Parathyroid adenoma (tissue), 2 donors: ENCODE measurements around the gene PAGR1.

Experiments used
- H2AFZ ChIP-seq: fragments of 300-600 bp; sonication (generic); one replicate; pipeline ENCODE4 v1.7.0; 2017; ENCODE audit warnings: antibody characterized with exemption, mild to moderate bottlenecking
- H3K27ac ChIP-seq: fragments of 300-600 bp; sonication (generic); one replicate; pipeline ENCODE4 v1.7.0; 2017
- H3K27me3 ChIP-seq: fragments of 300-600 bp; sonication (generic); one replicate; pipeline ENCODE4 v1.7.0; 2017; ENCODE audit warnings: low read length; ENCODE audit not compliant: control insufficient read depth, insufficient read depth
- H3K36me3 ChIP-seq: fragments of 300-600 bp; sonication (generic); one replicate; pipeline ENCODE4 v1.7.0; 2017; ENCODE audit warnings: low read length; ENCODE audit not compliant: control insufficient read depth, insufficient read depth
- H3K4me1 ChIP-seq: fragments of 300-600 bp; sonication (generic); one replicate; pipeline ENCODE4 v1.7.0; 2017; ENCODE audit warnings: control low read depth
- H3K4me2 ChIP-seq: fragments of 300-600 bp; sonication (generic); one replicate; pipeline ENCODE4 v1.7.0; 2017; ENCODE audit warnings: low read length
- H3K4me3 ChIP-seq: fragments of 300-600 bp; sonication (generic); one replicate; pipeline ENCODE4 v1.7.0; 2017; ENCODE audit warnings: low read depth, low read length
- H3K79me2 ChIP-seq: fragments of 300-600 bp; sonication (generic); one replicate; pipeline ENCODE4 v1.7.0; 2017; ENCODE audit warnings: control low read depth
- H3K9ac ChIP-seq: fragments of 300-600 bp; sonication (generic); one replicate; pipeline ENCODE4 v1.7.0; 2017; ENCODE audit warnings: mild to moderate bottlenecking
- H3K9me3 ChIP-seq: fragments of 300-600 bp; sonication (generic); one replicate; pipeline ENCODE4 v1.7.0; 2017; ENCODE audit warnings: low read length; ENCODE audit not compliant: control insufficient read depth
- CTCF ChIP-seq: fragments of 300-600 bp; sonication (generic); IDR thresholded peaks from one replicate; pipeline ENCODE4 v1.7.0; 2017; ENCODE audit warnings: antibody characterized with exemption, mild to moderate bottlenecking
- donor health status: primary hyperparathyroidism.

Gene PAGR1

GRCh38 chr16:29819506-29819905 lies 3.6 kb downstream of the PAGR1 start:
- Histone ChIP-seq H3K9ac (no peak overlapping the region), H3K4me1 (peaks cover 19% of the 10 kb centered on the region), H2AFZ (no peak overlapping the region), H3K4me3 (no peak overlapping the region), H3K9me3 (no peaks in the 10 kb centered on the region), H3K79me2 (peaks cover 34% of the 10 kb centered on the region), H3K27me3 (no peaks in the 10 kb centered on the region), H3K4me2 (no peak overlapping the region), H3K36me3 (no peaks in the 10 kb centered on the region), H3K27ac (peak overlapping the region; percentile 93)
- no peak for TF ChIP-seq CTCF

- Histone ChIP-seq H3K4me1 (peaks cover 14% of the 10 kb centered on the region), H3K79me2 (peaks cover 39% of the 10 kb centered on the region), H3K27me3 (no peaks in the 10 kb centered on the region), H3K9ac (peak within 1 kb of the TSS; percentile 43), H2AFZ (peak within 1 kb of the TSS; percentile 72), H3K36me3 (no peaks in the 10 kb centered on the region), H3K4me2 (peak within 1 kb of the TSS; percentile 76), H3K9me3 (no peaks in the 10 kb centered on the region), H3K27ac (peak within 1 kb of the TSS; percentile 93), H3K4me3 (peak within 1 kb of the TSS; percentile 68)
- no peak for TF ChIP-seq CTCF
Measured at GRCh38 chr16:29820271-29820701, 4.3 kb downstream of the PAGR1 start, which contains the start of gene MVP. MVP (plus strand) TSS chr16:29820462; CDS start chr16:29830550, 10,088 bp downstream.

DNA sequence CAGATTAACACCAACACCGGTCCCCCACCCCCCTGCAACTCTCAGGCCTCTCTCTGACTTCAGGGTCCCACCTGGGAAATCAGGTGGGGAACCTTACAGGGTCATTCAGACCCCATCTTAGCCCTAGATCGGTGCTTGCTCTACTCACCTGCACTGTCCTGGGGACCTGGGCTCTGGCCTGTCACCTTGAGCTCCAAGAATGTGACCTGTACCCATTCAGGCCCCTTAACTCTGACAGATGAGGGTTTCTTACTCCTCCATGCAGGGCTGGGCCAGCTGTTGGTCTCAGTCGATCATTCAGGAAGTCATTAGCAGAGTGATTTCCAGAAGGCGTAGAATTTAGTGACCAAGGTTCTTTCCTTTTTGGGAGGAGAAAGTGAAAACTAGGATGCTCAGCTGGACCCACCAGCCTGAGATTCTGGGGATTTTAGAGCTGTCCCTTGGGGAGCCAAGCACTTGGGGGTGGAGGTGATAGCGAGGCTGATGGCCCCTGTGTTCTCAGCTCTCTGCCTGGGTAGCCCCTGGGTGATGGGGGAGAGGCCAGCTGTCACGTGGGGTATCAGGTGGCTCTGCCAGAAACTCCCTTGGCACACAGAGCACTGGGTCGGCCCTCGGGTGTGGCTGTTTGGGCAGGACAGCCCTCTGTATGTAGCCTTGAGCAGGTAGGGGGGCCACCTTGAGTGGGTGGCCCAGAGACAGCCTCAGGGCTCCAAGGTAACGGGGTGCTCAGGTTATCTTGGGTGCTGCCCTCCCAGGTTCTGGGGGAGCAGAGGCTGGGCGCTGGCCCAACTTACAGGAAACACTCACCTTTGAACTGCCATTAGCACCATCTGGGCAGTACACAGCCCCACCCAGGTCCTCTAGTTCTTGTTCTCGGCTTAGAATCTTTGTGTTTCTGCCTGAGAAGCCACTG lies 5.0 kb downstream of the PAGR1 start:
- Histone ChIP-seq H3K27ac (peak overlapping the region; percentile 93), H3K9me3 (no peaks in the 10 kb centered on the region), H3K9ac (peak overlapping the region; percentile 43), H2AFZ (peak overlapping the region; percentile 72), H3K36me3 (no peaks in the 10 kb centered on the region), H3K27me3 (no peaks in the 10 kb centered on the region), H3K4me2 (peak overlapping the region; percentile 76), H3K4me3 (peak overlapping the region; percentile 68), H3K4me1 (peaks cover 14% of the 10 kb centered on the region), H3K79me2 (peaks cover 46% of the 10 kb centered on the region)
- no peak for TF ChIP-seq CTCF

- Histone ChIP-seq H3K4me1 (peaks cover 14% of the 10 kb centered on the region), H2AFZ (peak overlapping the region; percentile 72), H3K9me3 (no peaks in the 10 kb centered on the region), H3K27me3 (no peaks in the 10 kb centered on the region), H3K79me2 (peaks cover 53% of the 10 kb centered on the region), H3K4me3 (peak overlapping the region; percentile 68), H3K27ac (peak overlapping the region; percentile 93), H3K9ac (no peak overlapping the region), H3K4me2 (peak overlapping the region; percentile 76), H3K36me3 (no peaks in the 10 kb centered on the region)
- no peak for TF ChIP-seq CTCF
Measured at GRCh38 chr16:29821643-29822115, 5.7 kb downstream of the PAGR1 start.
